ENCODE results near the gene NEK9. TPM values are rescaled to one million over a fixed set of nuclear protein-coding genes. Genes with fewer than 3 reads are reported as not detected.

NEK9 gene
- total RNA-seq, 4 donors from 2014 or later = 65.4 to 84.6 (median 76.9) TPM

- Histone ChIP-seq H3K36me3 (no peaks in the 10 kb centered on the region), H3K27me3 (no peaks in the 10 kb centered on the region), H3K9me3 (no peaks in the 10 kb centered on the region), H3K4me1 (peaks cover 28 to 41% of the 10 kb centered on the region in 2 donors), H3K4me3 (replicated peaks in 1 of 3) (no peak overlapping the region), H3K27ac (no peak overlapping the region)
- no peak for DNase-seq
- intact Hi-C loops (cut with DNase I) = no loop called here
- no peak for TF ChIP-seq CTCF (IDR thresholded peaks at IDR 0.05)
- TF ChIP-seq POLR2A (IDR thresholded peaks at IDR 0.05) = no peak
- WGBS, 2 donors = 92 to 100% methylated on average over 2 of the region's 2 CpGs
These were observed 36.8 kb upstream of the NEK9 start for GRCh38 chr14:75163677-75164076.

GRCh38 chr14:75162631-75163030, 35.8 kb upstream of the NEK9 start:
- 83 to 89% methylated on average over 3 of the region's 3 CpGs for WGBS, 2 donors

GRCh38 chr14:75158843-75159614, 32.2 kb upstream of the NEK9 start:
- WGBS, 2 donors = 96 to 97% methylated on average over 6 of the region's 6 CpGs
- no peak for DNase-seq
- TF ChIP-seq CTCF (IDR thresholded peaks at IDR 0.05) = no peak
- TF ChIP-seq POLR2A (IDR thresholded peaks at IDR 0.05) = no peak
- no peaks in the 10 kb centered on the region for H3K27me3 ChIP-seq
- no peaks in the 10 kb centered on the region for H3K9me3 ChIP-seq
- H3K4me3 ChIP-seq (replicated peaks in 1 of 3) = no peak overlapping the region
- intact Hi-C loops (cut with DNase I) = no loop called here
- H3K27ac ChIP-seq = no peak overlapping the region
- peaks cover 11 to 31% of the 10 kb centered on the region in 2 donors for H3K4me1 ChIP-seq
- H3K36me3 ChIP-seq = no peaks in the 10 kb centered on the region

More at GRCh38 chr14:75162631-75163030, 35.8 kb upstream of the NEK9 start:
- H3K9me3 ChIP-seq = no peaks in the 10 kb centered on the region
- H3K27me3 ChIP-seq = no peaks in the 10 kb centered on the region
- intact Hi-C loops (cut with DNase I) = no loop called here
- peaks cover 22 to 33% of the 10 kb centered on the region in 2 donors for H3K4me1 ChIP-seq
- no peak for DNase-seq
- no peaks in the 10 kb centered on the region for H3K36me3 ChIP-seq
- H3K4me3 ChIP-seq (replicated peaks in 1 of 3) = no peak overlapping the region
- TF ChIP-seq CTCF (IDR thresholded peaks at IDR 0.05) = no peak
- H3K27ac ChIP-seq = no peak overlapping the region

GRCh38 chr14:75156901-75157300, 30.1 kb upstream of the NEK9 start:
- H3K27me3 ChIP-seq = no peaks in the 10 kb centered on the region
- no peaks in the 10 kb centered on the region for H3K36me3 ChIP-seq
- no peak for DNase-seq
- TF ChIP-seq CTCF (IDR thresholded peaks at IDR 0.05) (no peak), POLR2A (IDR thresholded peaks at IDR 0.05) (no peak)
- no peak overlapping the region for H3K27ac ChIP-seq
- intact Hi-C loops (cut with DNase I) = no loop called here
- H3K4me3 ChIP-seq (replicated peaks in 1 of 3) = no peak overlapping the region
- 85 to 89% methylated on average over 3 of the region's 3 CpGs for WGBS, 2 donors
- H3K9me3 ChIP-seq = no peaks in the 10 kb centered on the region
- peaks cover 17 to 39% of the 10 kb centered on the region in 2 donors for H3K4me1 ChIP-seq

- H3K4me1 ChIP-seq = peaks cover 21 to 47% of the 10 kb centered on the region in 2 donors
- peaks cover 0 to 4% of the 10 kb centered on the region in 2 donors for H3K36me3 ChIP-seq
- no peak for TF ChIP-seq POLR2A (IDR thresholded peaks at IDR 0.05)
- 87 to 98% methylated on average over 1 of the region's 1 CpG for WGBS, 2 donors
- no peak overlapping the region for H3K27ac ChIP-seq
- intact Hi-C loops (cut with DNase I) = no loop called here
- H3K27me3 ChIP-seq = no peaks in the 10 kb centered on the region
- no peaks in the 10 kb centered on the region for H3K9me3 ChIP-seq
- no peak overlapping the region for H3K4me3 ChIP-seq (replicated peaks in 1 of 3)
- DNase-seq = no peak
These were observed 29.3 kb upstream of the NEK9 start for GRCh38 chr14:75156111-75156510.
